ENCODE data around the gene PHLDA2.

PHLDA2 gene

GRCh38 chr11:2896047-2896446 is 33.2 kb downstream of the PHLDA2 start:
- DNase-seq, result no peak

- no peak for DNase-seq
Observed at GRCh38 chr11:2893935-2894334, 35.3 kb downstream of the PHLDA2 start.

GRCh38 chr11:2892967-2893528 is 36.2 kb downstream of the PHLDA2 start:
- peak; percentile 38 for DNase-seq

- DNase-seq, result peak; percentile 47
Observed at GRCh38 chr11:2892215-2892966, 36.8 kb downstream of the PHLDA2 start.

- DNase-seq, result no peak
Observed at GRCh38 chr11:2891326-2892214, 37.6 kb downstream of the PHLDA2 start.

GRCh38 chr11:2890466-2891294 is 38.5 kb downstream of the PHLDA2 start:
- DNase-seq, result no peak

GRCh38 chr11:2889362-2890273 is 39.6 kb downstream of the PHLDA2 start:
- no peak for DNase-seq

GRCh38 chr11:2888266-2888968 is 40.8 kb downstream of the PHLDA2 start:
- DNase-seq, result peak; percentile 90

GRCh38 chr11:2887515-2888195 is 41.6 kb downstream of the PHLDA2 start:
- no peak for DNase-seq

GRCh38 chr11:2886936-2887335 is 42.3 kb downstream of the PHLDA2 start:
- no peak for DNase-seq

GRCh38 chr11:2886191-2886894 is 42.9 kb downstream of the PHLDA2 start:
- no peak for DNase-seq

GRCh38 chr11:2885678-2886081 is 43.5 kb downstream of the PHLDA2 start, which contains the start of gene CDKN1C:
Gene CDKN1C (minus strand): TSS chr11:2885775. CDS start chr11:2885456, 319 bp downstream.
- peak; percentile 77 for DNase-seq

- DNase-seq, result no peak
Observed at GRCh38 chr11:2885017-2885677, 44.1 kb downstream of the PHLDA2 start.

- no peak for DNase-seq
Observed at GRCh38 chr11:2883979-2884815, 45.0 kb downstream of the PHLDA2 start.

- DNase-seq, result no peak
Observed at GRCh38 chr11:2883640-2883978, 45.6 kb downstream of the PHLDA2 start.

- no peak for DNase-seq
Observed at GRCh38 chr11:2882396-2883110, 46.7 kb downstream of the PHLDA2 start.

- no peak for DNase-seq
Observed at GRCh38 chr11:2881981-2882375, 47.2 kb downstream of the PHLDA2 start.
